Suprapubic skin (tissue), 3 donors: Measurements from ENCODE around the gene C1orf226.

Experiments used
- CTCF ChIP-seq, 2 donors: fragments of 200-600 bp in 1 of 2; fragments of 450-650 bp in 1 of 2; sonication (generic) in 1 of 2; IDR thresholded peaks; one replicate each; pipeline ENCODE4 v1.5.1; 2016 to 2019; ENCODE audit warnings: antibody characterized with exemption in 2 of 2, mild to moderate bottlenecking in 1 of 2, moderate library complexity in 1 of 2
- POLR2AphosphoS5 ChIP-seq, 3 donors: sonication (generic); formaldehyde crosslinking; IDR thresholded peaks; one replicate each; pipeline ENCODE4 v1.6.1; 2017; ENCODE audit warnings: antibody characterized with exemption in 3 of 3

- TF ChIP-seq CTCF (IDR thresholded peaks at IDR 0.05), result no peak
- no peak for TF ChIP-seq POLR2AphosphoS5 (IDR thresholded peaks at IDR 0.05)
Observed at GRCh38 chr1:162366149-162366548, 15.4 kb upstream of the C1orf226 start.
